ENCODE data around the gene AKAP1. TPM values are rescaled to one million over a fixed set of nuclear protein-coding genes. Genes with fewer than 3 reads are reported as not detected.

The AKAP1 gene
- polyA plus RNA-seq, 1 of the 3 experiments (the other 2 are of a cell fraction): 36.3 TPM

- Histone ChIP-seq H3K9me3 (no peaks in the 10 kb centered on the region), H4K20me1 (ENCODE audit: insufficient read depth) (no peaks in the 10 kb centered on the region), H3K4me1 (ENCODE audit: control insufficient read depth in 1 of 2, insufficient read depth in 2 of 2, low read depth in 1 of 2, low read length in 1 of 2) (no peaks in the 10 kb centered on the region), H3K36me3 (replicated peaks in 1 of 2; ENCODE audit: control insufficient read depth in 1 of 2, insufficient read depth in 2 of 2, low read length in 1 of 2) (no peaks in the 10 kb centered on the region), H3K9me2 (no peaks in the 10 kb centered on the region), H3K9ac (no peak overlapping the region), H2AFZ (ENCODE audit: low read depth) (no peak overlapping the region), H3K4me2 (no peak overlapping the region), H3K4me3 (ENCODE audit: low read depth in 2 of 2, low read length in 1 of 2) (no peak overlapping the region), H3K27me3 (ENCODE audit: insufficient read depth) (peaks cover 9% of the 10 kb centered on the region), H3F3A (replicated peaks; ENCODE audit: insufficient read depth) (no peaks in the 10 kb centered on the region), H3K27ac (ENCODE audit: low read depth in 2 of 2, low read length in 1 of 2) (no peak overlapping the region), H3K79me2 (ENCODE audit: insufficient read depth) (no peaks in the 10 kb centered on the region)
- no peak for DNase-seq
- ChIA-PET CTCF (no interaction called here), POLR2A (no interaction called here)
- no peak for TF ChIP-seq RAD21 (IDR thresholded peaks at IDR 0.05; ENCODE audit: low read length)
- 25% methylated on average over 2 of the region's 2 CpGs for WGBS (ENCODE audit: low lambda C conversion rate)
Observed at GRCh38 chr17:57077000-57077399, 8.0 kb upstream of the AKAP1 start.

DNA sequence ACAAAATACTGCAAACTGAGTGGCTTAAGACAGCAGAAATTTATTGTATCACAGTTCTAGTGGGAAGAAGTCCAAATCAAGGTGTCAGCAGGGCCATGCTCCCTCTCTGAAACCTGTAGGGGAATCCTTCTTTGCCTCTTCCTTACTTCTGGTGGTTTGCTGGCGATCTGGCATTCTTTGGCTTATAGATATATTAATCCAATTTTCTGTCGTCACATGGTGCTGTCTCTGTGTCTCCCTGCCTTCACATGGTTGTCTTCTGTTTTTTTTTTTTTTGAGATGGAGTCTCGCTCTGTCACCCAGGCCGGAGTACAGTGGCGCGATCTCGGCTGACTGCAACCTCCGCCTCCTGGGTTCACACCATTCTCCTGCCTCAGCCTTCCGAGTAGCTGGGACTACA lies 6.8 kb upstream of the AKAP1 start:
- ChIA-PET CTCF (interaction anchor here (1.1 kb wide), 1 partner anchor 24 kb away, joined by 3 read pairs; no protein-coding TSS in a partner anchor), POLR2A (no interaction called here)
- no peaks in the 10 kb centered on the region for H3K79me2 ChIP-seq (ENCODE audit: insufficient read depth)
- H3K27ac ChIP-seq (ENCODE audit: low read depth in 2 of 2, low read length in 1 of 2): no peak overlapping the region
- no peaks in the 10 kb centered on the region for H3K4me1 ChIP-seq (ENCODE audit: control insufficient read depth in 1 of 2, insufficient read depth in 2 of 2, low read depth in 1 of 2, low read length in 1 of 2)
- no peak overlapping the region for H2AFZ ChIP-seq (ENCODE audit: low read depth)
- no peak overlapping the region for H3K4me3 ChIP-seq (ENCODE audit: low read depth in 2 of 2, low read length in 1 of 2)
- H3K27me3 ChIP-seq (ENCODE audit: insufficient read depth): peaks cover 7% of the 10 kb centered on the region; the same call in 1 of the 2 replicates
- 82% methylated on average over 9 of the region's 9 CpGs for WGBS (ENCODE audit: low lambda C conversion rate)
- no peaks in the 10 kb centered on the region for H3K9me3 ChIP-seq
- H3K36me3 ChIP-seq (replicated peaks in 1 of 2; ENCODE audit: control insufficient read depth in 1 of 2, insufficient read depth in 2 of 2, low read length in 1 of 2): no peaks in the 10 kb centered on the region
- no peak for TF ChIP-seq RXRA (IDR thresholded peaks at IDR 0.05; ENCODE audit: borderline replicate concordance, low read depth)
- no peak for TF ChIP-seq SIN3A (IDR thresholded peaks at IDR 0.05; ENCODE audit: borderline replicate concordance, low read depth, low read length)
- no peak for TF ChIP-seq GATA2 (CRISPR knock-in tag; IDR thresholded peaks at IDR 0.05)
- no peak for TF ChIP-seq NFIC (IDR thresholded peaks at IDR 0.05; ENCODE audit: borderline replicate concordance)
- no peak for TF ChIP-seq IRF3 (IDR thresholded peaks at IDR 0.05; ENCODE audit: low read depth, low read length)
- no peak for TF ChIP-seq TAF1 (IDR thresholded peaks at IDR 0.05; ENCODE audit: borderline replicate concordance, low read depth, low read length)
- TF ChIP-seq ELF1 (IDR thresholded peaks at IDR 0.05): no peak
- TF ChIP-seq, protein P1, sequence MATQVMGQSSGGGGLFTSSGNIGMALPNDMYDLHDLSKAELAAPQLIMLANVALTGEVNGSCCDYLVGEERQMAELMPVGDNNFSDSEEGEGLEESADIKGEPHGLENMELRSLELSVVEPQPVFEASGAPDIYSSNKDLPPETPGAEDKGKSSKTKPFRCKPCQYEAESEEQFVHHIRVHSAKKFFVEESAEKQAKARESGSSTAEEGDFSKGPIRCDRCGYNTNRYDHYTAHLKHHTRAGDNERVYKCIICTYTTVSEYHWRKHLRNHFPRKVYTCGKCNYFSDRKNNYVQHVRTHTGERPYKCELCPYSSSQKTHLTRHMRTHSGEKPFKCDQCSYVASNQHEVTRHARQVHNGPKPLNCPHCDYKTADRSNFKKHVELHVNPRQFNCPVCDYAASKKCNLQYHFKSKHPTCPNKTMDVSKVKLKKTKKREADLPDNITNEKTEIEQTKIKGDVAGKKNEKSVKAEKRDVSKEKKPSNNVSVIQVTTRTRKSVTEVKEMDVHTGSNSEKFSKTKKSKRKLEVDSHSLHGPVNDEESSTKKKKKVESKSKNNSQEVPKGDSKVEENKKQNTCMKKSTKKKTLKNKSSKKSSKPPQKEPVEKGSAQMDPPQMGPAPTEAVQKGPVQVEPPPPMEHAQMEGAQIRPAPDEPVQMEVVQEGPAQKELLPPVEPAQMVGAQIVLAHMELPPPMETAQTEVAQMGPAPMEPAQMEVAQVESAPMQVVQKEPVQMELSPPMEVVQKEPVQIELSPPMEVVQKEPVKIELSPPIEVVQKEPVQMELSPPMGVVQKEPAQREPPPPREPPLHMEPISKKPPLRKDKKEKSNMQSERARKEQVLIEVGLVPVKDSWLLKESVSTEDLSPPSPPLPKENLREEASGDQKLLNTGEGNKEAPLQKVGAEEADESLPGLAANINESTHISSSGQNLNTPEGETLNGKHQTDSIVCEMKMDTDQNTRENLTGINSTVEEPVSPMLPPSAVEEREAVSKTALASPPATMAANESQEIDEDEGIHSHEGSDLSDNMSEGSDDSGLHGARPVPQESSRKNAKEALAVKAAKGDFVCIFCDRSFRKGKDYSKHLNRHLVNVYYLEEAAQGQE (IDR thresholded peaks at IDR 0.05; ENCODE audit: low read depth, low read length): no peak
- no peak for TF ChIP-seq MXI1 (IDR thresholded peaks at IDR 0.05; ENCODE audit: low read depth, low read length)
- no peak for TF ChIP-seq PBX3 (IDR thresholded peaks at IDR 0.05)
- no peak for TF ChIP-seq CHD2 (IDR thresholded peaks at IDR 0.05; ENCODE audit: low read length, partially characterized antibody)
- TF ChIP-seq POLR2AphosphoS5 (IDR thresholded peaks at IDR 0.05; ENCODE audit: low read depth, low read length): no peak
- no peak for TF ChIP-seq TCF12 (IDR thresholded peaks at IDR 0.05)
- TF ChIP-seq RAD21 (IDR thresholded peaks at IDR 0.05; ENCODE audit: low read length): no peak
- TF ChIP-seq NRF1 (IDR thresholded peaks at IDR 0.05; ENCODE audit: low read depth, low read length): no peak
- no peak overlapping the region for H3K4me2 ChIP-seq
- H3K9ac ChIP-seq: no peak overlapping the region
- no peaks in the 10 kb centered on the region for H4K20me1 ChIP-seq (ENCODE audit: insufficient read depth)
- H3F3A ChIP-seq (replicated peaks; ENCODE audit: insufficient read depth): no peaks in the 10 kb centered on the region
- H3K9me2 ChIP-seq: no peaks in the 10 kb centered on the region
- no peak for DNase-seq

All from SK-N-SH (cell line).